ENCODE data around the gene CDKN1C.

Gene CDKN1C

DNA sequence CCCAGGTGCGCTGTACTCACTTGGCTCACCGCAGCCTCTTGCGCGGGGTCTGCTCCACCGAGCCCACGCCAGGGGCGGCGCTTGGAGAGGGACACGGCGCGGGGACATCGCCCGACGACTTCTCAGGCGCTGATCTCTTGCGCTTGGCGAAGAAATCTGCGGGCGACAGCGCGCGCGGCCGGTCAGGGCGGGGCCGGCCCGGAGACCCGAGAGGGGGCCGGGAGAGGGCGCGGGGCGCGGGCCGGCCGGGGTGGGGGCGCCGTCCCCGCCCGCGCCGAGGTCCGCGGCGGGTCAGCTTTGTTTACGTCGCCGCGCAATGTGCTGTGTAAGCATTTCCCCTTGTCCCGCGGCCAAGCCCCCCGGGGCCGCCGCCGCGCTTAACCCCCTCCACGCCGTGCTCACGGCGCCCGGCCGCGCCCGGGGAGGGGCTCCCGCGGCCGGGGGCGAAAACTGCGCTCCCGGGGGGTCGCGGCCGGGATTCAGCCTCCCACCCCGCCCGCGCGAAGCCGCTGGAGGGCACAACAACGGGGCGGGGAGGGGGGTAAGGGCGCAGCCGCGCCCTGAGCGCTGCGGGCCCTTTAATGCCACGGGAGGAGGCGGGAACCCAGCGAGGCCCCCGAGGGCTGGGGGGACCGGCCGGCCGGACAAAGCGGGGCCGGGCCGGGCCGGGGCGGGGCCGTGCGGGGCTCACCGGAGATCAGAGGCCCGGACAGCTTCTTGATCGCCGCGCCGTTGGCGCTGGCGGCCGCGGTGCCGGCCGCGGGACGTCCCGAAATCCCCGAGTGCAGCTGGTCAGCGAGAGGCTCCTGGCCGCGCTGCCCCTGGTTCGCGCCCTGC is 1.4 kb downstream of the CDKN1C start:
- TF ChIP-seq EP300 (IDR thresholded peaks at IDR 0.05; ENCODE audit: borderline replicate concordance), result no peak
- TF ChIP-seq CREB1 (IDR thresholded peaks at IDR 0.05; ENCODE audit: low read depth), result no peak
- no peak for TF ChIP-seq TEAD4 (IDR thresholded peaks at IDR 0.05)
- TF ChIP-seq ZBTB7A (IDR thresholded peaks at IDR 0.05; ENCODE audit: low read depth), result peak; percentile 30; the same call in 1 of the 2 replicates
- TF ChIP-seq NFIC (IDR thresholded peaks at IDR 0.05), result peak; percentile 78; the same call in 1 of the 2 replicates
- no peak for TF ChIP-seq TAF1 (IDR thresholded peaks at IDR 0.05; ENCODE audit: low read depth)
- no peak for TF ChIP-seq YY1 (IDR thresholded peaks at IDR 0.05; ENCODE audit: low read depth)
- TF ChIP-seq, protein P1, sequence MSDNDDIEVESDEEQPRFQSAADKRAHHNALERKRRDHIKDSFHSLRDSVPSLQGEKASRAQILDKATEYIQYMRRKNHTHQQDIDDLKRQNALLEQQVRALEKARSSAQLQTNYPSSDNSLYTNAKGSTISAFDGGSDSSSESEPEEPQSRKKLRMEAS (IDR thresholded peaks at IDR 0.05), result no peak; the same call in 1 of the 2 replicates
- no peak for TF ChIP-seq TCF12 (IDR thresholded peaks at IDR 0.05; ENCODE audit: low read depth)
- TF ChIP-seq EGR1 (IDR thresholded peaks at IDR 0.05), result 0 out of 2 replicates have a peak, but pooled peaks have one; percentile 3
- no peak for TF ChIP-seq CEBPB (IDR thresholded peaks at IDR 0.05)

DNA sequence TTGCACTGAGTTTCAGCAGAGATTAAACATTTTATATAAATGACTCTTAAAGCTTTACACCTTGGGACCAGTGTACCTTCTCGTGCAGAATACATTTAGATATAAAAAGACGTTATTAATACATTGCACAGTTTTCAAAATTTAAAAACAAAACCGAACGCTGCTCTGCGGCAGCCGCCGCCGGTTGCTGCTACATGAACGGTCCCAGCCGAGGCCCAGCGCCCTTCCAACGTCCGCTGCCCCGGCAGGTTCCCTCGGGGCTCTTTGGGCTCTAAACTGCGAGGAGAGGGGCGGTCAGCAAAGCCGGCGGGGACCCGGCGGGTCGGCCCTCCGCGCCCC is 2.0 kb downstream of the CDKN1C start:
- no peak for TF ChIP-seq TEAD4 (IDR thresholded peaks at IDR 0.05)
- no peak for TF ChIP-seq EP300 (IDR thresholded peaks at IDR 0.05; ENCODE audit: borderline replicate concordance)
- TF ChIP-seq, protein P2, sequence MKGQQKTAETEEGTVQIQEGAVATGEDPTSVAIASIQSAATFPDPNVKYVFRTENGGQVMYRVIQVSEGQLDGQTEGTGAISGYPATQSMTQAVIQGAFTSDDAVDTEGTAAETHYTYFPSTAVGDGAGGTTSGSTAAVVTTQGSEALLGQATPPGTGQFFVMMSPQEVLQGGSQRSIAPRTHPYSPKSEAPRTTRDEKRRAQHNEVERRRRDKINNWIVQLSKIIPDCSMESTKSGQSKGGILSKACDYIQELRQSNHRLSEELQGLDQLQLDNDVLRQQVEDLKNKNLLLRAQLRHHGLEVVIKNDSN (IDR thresholded peaks at IDR 0.05), result no peak
- TF ChIP-seq, protein P1 (IDR thresholded peaks at IDR 0.05), result no peak

DNA sequence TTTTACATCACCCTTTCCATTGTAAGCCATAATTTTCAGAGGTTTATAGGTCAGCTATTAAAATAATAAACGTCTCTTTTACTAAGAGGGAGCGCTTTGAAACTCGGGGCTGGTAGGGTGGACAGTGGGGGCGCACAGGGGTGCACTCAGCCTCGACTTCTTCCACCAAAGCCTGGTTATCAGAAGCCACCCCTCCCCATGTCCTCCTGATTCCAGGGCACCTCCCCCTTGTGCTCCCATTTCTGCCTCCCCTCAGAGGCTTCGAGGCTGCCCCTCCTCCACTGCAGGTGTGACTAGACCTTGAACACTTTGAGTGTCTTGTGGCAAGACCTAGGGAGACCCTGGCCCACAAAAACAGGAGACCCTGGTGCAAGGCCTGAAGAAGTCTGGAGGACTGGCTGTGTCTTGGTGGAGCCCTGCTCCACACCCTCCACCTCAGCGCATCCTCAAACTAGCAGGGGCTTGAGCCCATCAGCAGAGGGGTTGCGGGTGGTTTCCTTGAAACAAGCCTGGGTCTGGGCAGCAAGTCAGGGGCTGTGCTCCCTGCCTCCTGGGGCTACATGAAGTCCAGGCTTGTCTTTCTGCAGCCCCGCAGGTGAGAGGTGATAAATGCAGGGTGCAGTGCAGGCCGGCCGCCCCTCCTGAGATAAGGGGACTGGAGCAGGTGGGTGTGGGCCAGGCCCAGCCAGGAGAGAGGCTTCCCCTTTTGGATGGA is 3.0 kb downstream of the CDKN1C start:
- TF ChIP-seq EP300 (IDR thresholded peaks at IDR 0.05; ENCODE audit: borderline replicate concordance) (no peak), TAF1 (IDR thresholded peaks at IDR 0.05; ENCODE audit: low read depth) (no peak), TEAD4 (IDR thresholded peaks at IDR 0.05) (no peak), RAD21 (IDR thresholded peaks at IDR 0.05; ENCODE audit: low read depth) (no peak), FOXM1 (IDR thresholded peaks at IDR 0.05; ENCODE audit: borderline replicate concordance, low read depth) (no peak), CREB1 (IDR thresholded peaks at IDR 0.05; ENCODE audit: low read depth) (no peak), YY1 (IDR thresholded peaks at IDR 0.05; ENCODE audit: low read depth) (no peak), CEBPB (IDR thresholded peaks at IDR 0.05) (no peak), ZBTB7A (IDR thresholded peaks at IDR 0.05; ENCODE audit: low read depth) (no peak), TCF12 (IDR thresholded peaks at IDR 0.05; ENCODE audit: low read depth) (no peak)
- TF ChIP-seq, protein P3, sequence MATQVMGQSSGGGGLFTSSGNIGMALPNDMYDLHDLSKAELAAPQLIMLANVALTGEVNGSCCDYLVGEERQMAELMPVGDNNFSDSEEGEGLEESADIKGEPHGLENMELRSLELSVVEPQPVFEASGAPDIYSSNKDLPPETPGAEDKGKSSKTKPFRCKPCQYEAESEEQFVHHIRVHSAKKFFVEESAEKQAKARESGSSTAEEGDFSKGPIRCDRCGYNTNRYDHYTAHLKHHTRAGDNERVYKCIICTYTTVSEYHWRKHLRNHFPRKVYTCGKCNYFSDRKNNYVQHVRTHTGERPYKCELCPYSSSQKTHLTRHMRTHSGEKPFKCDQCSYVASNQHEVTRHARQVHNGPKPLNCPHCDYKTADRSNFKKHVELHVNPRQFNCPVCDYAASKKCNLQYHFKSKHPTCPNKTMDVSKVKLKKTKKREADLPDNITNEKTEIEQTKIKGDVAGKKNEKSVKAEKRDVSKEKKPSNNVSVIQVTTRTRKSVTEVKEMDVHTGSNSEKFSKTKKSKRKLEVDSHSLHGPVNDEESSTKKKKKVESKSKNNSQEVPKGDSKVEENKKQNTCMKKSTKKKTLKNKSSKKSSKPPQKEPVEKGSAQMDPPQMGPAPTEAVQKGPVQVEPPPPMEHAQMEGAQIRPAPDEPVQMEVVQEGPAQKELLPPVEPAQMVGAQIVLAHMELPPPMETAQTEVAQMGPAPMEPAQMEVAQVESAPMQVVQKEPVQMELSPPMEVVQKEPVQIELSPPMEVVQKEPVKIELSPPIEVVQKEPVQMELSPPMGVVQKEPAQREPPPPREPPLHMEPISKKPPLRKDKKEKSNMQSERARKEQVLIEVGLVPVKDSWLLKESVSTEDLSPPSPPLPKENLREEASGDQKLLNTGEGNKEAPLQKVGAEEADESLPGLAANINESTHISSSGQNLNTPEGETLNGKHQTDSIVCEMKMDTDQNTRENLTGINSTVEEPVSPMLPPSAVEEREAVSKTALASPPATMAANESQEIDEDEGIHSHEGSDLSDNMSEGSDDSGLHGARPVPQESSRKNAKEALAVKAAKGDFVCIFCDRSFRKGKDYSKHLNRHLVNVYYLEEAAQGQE (IDR thresholded peaks at IDR 0.05; ENCODE audit: low read depth), result no peak

DNA sequence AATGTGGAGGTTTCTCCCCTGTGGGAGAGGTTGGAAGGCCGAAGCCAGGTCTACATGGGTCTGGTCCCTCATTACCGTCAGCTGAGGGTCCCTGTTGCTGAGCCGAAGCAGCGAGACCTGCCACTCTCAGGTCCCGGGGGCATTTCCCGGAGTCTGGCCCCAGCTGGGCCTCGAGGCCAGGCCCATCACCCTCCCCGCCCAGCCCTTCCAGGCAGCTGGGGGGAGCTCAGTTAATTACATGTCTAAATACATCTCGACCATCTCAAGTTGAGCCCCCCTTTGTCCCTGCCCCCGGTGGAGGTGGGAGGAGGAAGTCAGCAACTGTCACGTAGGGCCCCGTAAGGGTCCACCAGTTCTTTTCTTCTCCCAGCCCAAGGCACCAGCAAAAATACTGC is 3.6 kb downstream of the CDKN1C start:
- TF ChIP-seq EP300 (IDR thresholded peaks at IDR 0.05; ENCODE audit: borderline replicate concordance) (no peak), YY1 (IDR thresholded peaks at IDR 0.05; ENCODE audit: low read depth) (no peak), CEBPB (IDR thresholded peaks at IDR 0.05) (no peak), TCF12 (IDR thresholded peaks at IDR 0.05; ENCODE audit: low read depth) (no peak), TEAD4 (IDR thresholded peaks at IDR 0.05) (no peak), CREB1 (IDR thresholded peaks at IDR 0.05; ENCODE audit: low read depth) (no peak), EGR1 (IDR thresholded peaks at IDR 0.05) (no peak), RAD21 (IDR thresholded peaks at IDR 0.05; ENCODE audit: low read depth) (no peak), ZBTB7A (IDR thresholded peaks at IDR 0.05; ENCODE audit: low read depth) (no peak), FOXM1 (IDR thresholded peaks at IDR 0.05; ENCODE audit: borderline replicate concordance, low read depth) (no peak), TAF1 (IDR thresholded peaks at IDR 0.05; ENCODE audit: low read depth) (no peak)
- TF ChIP-seq, protein P2 (IDR thresholded peaks at IDR 0.05), result no peak
- TF ChIP-seq, protein P3 (IDR thresholded peaks at IDR 0.05; ENCODE audit: low read depth), result no peak
